HAP-1 (cell line): ENCODE measurements around the gene PDE6D.

Experiments
- DNase-seq, 2 experiments: peaks; one replicate each; pipeline ENCODE4 v3.0.0-alpha.2; 2016 to 2020; ENCODE audit warnings: low spot score in 2 of 2
- H3K27me3 ChIP-seq: fragments of 250-450 bp; sonication (Bioruptor Pico); 2 replicates; pipeline ENCODE4 v1.5.1; 2020; ENCODE audit warnings: low read depth, mild to moderate bottlenecking, moderate library complexity
- H3K36me3 ChIP-seq: fragments of 250-450 bp; sonication (Bioruptor Pico); replicated peaks from 2 replicates; pipeline ENCODE4 v1.5.1; 2020; ENCODE audit warnings: mild to moderate bottlenecking
- H3K4me1 ChIP-seq: fragments of 250-450 bp; sonication (Bioruptor Pico); 2 replicates; pipeline ENCODE4 v1.5.1; 2020; ENCODE audit warnings: mild to moderate bottlenecking
- H3K4me3 ChIP-seq: fragments of 250-450 bp; sonication (Bioruptor Pico); 2 replicates; pipeline ENCODE4 v1.5.1; 2020; ENCODE audit warnings: mild to moderate bottlenecking, moderate library complexity
- H3K9me3 ChIP-seq: fragments of 250-450 bp; sonication (Bioruptor Pico); 2 replicates; pipeline ENCODE4 v1.5.1; 2020; ENCODE audit warnings: mild to moderate bottlenecking, moderate library complexity
- in situ Hi-C: fragments of 300-500 bp; cut with MboI; formaldehyde crosslinking; loops from 3 replicates; pipeline ENCODE4 v1.14.3; 2020; ENCODE audit warnings: low sequenced_read_pairs, inconsistent platforms, mixed read lengths

PDE6D gene

DNA sequence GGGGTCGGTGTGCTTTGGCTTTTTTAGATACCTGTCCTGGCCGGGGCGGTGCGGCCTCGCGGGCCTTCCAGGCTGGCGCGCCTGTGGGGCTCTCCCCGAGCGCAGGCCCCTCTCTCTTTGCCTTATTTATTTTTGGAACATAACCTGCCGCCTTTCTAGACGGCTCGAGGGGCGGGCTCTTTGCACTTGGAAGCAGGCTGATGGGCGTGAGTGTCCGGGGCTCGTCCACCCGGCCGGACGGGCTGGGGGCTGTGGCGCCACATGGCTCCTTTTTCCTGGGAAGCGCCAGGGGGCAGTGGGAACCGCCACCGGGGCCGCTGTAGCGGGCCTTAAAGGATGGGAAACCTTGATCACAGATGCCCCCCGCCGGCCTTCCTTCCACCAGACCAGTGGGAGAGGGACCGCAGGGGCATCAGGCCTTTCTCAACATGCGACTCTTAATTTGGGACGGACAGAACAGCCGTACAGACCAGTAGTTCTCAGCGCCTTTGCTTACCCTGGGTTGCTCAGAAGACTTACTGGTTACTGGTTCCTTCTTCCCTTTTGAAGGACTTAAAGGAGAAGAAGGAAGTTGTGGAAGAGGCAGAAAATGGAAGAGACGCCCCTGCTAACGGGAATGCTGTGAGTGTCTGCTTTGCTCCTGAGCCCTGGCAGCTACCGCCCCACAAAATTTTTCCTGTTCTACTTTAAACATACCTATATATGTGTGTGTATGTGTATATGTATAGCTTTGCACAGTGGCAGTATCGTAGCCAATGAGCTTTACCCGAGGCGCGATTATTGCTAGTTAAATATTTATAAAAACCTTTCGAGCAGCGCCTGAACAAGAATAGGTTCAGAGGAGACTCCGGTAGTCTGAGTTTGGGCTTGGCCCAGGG lies 70.0 kb downstream of the PDE6D start:
- DNase-seq = peak; percentile 6 to 60
- H3K4me1 ChIP-seq = peaks cover 16% of the 10 kb centered on the region
- no peaks in the 10 kb centered on the region for H3K9me3 ChIP-seq
- H3K4me3 ChIP-seq = peak overlapping the region; percentile 99
- H3K36me3 ChIP-seq = peaks cover 60% of the 10 kb centered on the region
- no peaks in the 10 kb centered on the region for H3K27me3 ChIP-seq
- in situ Hi-C loops = no loop called here

DNA sequence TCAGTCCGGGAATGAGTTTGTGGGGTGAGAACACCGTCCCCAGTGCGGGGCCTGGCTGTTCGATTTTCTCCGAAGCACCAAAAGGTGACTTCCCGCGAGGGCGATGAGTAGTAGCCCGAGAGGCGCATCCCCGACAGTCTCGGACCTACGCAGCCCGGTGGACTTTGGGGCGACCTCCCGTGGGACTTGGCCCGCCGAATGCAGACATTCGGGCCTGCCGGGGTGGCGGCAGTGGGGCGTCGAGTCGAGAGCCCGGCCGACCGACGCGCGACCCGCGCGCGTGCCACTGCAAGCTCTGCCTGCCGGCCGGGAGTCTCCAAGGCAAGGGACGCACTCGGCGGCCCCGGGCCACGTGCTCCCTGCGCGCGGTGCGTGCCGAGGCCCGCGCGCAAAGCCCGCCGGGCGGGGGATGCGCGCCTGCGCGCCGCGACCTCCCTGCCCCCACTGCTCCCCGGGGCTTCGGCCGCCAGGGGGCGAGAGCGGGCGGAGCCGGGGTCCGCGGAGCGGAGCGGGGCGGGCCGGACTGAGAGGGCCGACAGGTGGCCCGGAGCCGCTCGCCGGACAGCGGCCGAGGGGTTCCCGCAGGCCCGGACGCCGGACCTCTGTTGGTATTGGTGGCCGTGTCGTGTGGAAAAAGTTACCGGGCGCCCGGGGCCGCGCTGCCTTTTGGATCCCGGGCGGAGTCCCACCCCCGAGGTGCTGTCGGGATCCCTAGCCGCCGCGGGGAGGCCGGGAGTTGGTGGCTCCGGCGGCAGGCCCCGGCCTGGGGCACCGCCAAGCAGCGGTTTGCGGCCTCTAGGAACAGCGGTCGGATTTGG lies 70.9 kb downstream of the PDE6D start:
- Histone ChIP-seq H3K36me3 (peaks cover 60% of the 10 kb centered on the region), H3K4me1 (peaks cover 20% of the 10 kb centered on the region), H3K4me3 (peak overlapping the region; percentile 99), H3K27me3 (no peaks in the 10 kb centered on the region), H3K9me3 (0 out of 2 replicates have a peak, but pooled peaks cover 3% of the 10 kb centered on the region)
- in situ Hi-C loops = loop anchor here (5.0 kb wide), 2 partner anchors 43 to 98 kb away; no protein-coding TSS in a partner anchor
- DNase-seq = peak; percentile 75 to 82

DNA sequence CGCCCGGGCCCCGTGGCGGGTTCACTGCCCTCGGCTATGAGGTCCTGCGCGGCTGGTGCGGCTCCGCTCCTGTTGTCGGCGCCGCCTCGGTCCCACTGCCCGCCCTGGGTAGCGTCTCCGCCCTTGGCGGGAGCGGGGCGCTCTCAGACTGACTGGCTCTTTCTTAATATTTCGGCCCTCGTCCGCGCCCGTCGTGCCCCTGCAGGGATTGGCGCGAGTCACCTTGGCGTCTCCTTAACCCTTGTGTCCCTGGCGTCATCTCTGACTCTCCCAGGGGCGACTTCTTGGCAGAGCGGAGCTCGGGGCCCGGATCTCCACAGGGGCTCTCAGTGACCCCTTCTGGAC lies 71.5 kb downstream of the PDE6D start:
- Histone ChIP-seq H3K36me3 (peaks cover 55% of the 10 kb centered on the region), H3K27me3 (no peaks in the 10 kb centered on the region), H3K9me3 (0 out of 2 replicates have a peak, but pooled peaks cover 3% of the 10 kb centered on the region), H3K4me3 (peak overlapping the region; percentile 99), H3K4me1 (peaks cover 17% of the 10 kb centered on the region)
- DNase-seq = peak; percentile 12 to 63
- in situ Hi-C loops = loop anchor here (5.0 kb wide), 2 partner anchors 42 to 97 kb away; no protein-coding TSS in a partner anchor

DNA sequence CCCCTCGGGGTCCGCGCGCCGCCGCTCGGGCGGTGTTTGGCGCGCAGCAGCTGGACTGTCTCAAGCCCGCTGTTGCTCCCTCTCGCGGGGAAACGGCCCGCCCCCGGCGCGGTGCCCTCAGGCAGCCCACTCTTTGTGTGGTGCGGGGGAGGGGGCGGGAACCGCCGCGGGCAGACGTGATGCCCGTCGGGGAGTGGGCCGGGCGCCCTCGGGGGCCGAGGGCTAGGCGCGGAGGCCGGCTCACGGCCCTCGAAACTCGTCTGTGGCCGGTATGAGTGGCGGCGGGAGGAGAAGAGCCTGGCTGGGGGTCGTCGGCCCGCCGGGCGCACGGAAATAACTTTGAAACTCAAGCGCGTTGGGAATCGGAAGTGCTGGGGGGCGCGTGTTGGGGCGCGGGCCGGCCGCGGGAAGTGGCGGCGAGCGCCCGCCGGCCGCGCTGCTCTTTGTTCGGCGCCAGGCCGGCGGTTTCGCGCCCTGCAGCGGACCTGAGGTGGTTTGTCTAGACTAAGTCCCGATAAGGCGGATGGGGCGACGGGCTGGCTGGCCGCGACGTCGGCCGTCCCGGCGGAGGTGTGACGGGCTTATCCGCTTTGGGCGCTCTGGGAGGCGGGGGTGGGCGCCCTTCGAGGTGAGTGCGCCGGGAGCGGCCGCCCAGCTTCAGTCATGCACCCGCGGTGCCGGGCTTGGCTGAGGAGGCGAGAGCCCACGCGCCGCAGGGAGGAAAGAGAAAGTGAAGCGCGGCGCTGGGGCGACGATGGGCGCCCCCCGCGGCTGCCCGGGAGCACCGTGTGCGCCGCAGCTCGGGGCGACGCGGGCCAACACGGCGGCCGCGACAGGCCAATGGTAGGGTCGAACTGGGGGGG lies 72.1 kb downstream of the PDE6D start:
- H3K4me1 ChIP-seq = peaks cover 17% of the 10 kb centered on the region
- no peaks in the 10 kb centered on the region for H3K27me3 ChIP-seq
- H3K4me3 ChIP-seq = peak overlapping the region; percentile 99
- H3K9me3 ChIP-seq = 0 out of 2 replicates have a peak, but pooled peaks cover 3% of the 10 kb centered on the region
- H3K36me3 ChIP-seq = peaks cover 51% of the 10 kb centered on the region
- DNase-seq = peak in 1 of 2 experiments; percentile 58
- in situ Hi-C loops = loop anchor here (5.0 kb wide), 2 partner anchors 42 to 97 kb away; no protein-coding TSS in a partner anchor

DNA sequence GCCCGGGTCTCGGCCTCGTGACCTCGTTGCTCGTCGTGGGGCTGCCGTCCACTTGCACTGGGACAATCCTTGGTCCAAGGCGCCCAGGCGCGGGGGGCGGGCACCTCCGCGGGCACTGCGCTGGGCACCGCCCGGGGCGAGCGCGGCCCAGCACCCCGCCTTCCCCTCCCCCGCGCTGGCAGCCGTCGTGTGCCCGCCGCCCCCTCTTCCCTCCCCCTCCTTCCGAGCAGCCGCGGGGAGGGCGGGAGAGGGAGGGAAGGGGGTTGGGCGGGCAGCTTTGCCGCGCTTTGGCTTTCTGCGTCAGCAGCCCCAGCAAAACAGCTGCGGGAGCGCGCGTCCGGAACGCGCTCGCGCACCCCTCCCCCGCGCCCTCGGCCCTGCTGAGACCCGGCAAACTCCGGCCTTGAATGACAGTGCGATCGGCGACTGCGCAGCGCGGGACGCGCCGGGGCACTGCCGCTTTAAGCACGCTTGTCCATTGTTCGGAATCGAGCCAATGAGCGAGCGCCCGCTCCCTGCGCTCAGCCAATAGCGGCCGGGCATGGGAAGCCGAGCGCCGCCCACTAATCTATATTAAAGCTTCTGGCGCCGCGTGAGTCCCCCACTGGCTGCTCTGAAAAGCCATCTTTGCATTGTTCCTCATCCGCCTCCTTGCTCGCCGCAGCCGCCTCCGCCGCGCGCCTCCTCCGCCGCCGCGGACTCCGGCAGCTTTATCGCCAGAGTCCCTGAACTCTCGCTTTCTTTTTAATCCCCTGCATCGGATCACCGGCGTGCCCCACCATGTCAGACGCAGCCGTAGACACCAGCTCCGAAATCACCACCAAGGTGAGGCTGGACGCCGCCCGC lies 72.9 kb downstream of the PDE6D start, which contains the start of gene PTMA:
TSS of gene PTMA (plus strand) at position 599 of the 846 bp plus-strand sequence. CDS start at position 781, 182 bp downstream.
- Histone ChIP-seq H3K9me3 (0 out of 2 replicates have a peak, but pooled peaks cover 3% of the 10 kb centered on the region), H3K4me3 (peak within 1 kb of the TSS; percentile 99), H3K36me3 (peaks cover 42% of the 10 kb centered on the region), H3K27me3 (no peaks in the 10 kb centered on the region), H3K4me1 (peaks cover 13% of the 10 kb centered on the region)
- in situ Hi-C loops = loop anchor here (5.0 kb wide), 2 partner anchors 41 to 96 kb away; no protein-coding TSS in a partner anchor
- peak; percentile 95 to 99 for DNase-seq

DNA sequence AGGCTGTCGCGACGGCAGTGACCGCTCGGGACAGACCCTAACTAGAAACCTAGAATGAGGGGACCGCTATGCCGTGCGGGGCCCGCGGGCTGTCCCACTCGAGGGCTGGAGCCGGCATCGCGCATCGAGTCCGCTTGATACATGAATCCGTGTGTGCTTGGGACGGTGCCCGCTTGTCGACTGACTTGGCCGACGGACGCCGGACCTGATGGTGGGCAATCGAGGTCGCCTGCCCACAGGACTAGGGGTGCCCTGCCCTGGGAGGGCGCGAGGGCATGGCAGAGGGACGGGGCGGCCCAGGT lies 73.5 kb downstream of the PDE6D start:
- DNase-seq = peak in 1 of 2 experiments; percentile 62
- Histone ChIP-seq H3K4me1 (peaks cover 13% of the 10 kb centered on the region), H3K27me3 (no peaks in the 10 kb centered on the region), H3K9me3 (0 out of 2 replicates have a peak, but pooled peaks cover 3% of the 10 kb centered on the region), H3K4me3 (peak overlapping the region; percentile 99), H3K36me3 (peaks cover 41% of the 10 kb centered on the region)
- in situ Hi-C loops = loop anchor here (5.0 kb wide), 2 partner anchors 40 to 95 kb away; no protein-coding TSS in a partner anchor

DNA sequence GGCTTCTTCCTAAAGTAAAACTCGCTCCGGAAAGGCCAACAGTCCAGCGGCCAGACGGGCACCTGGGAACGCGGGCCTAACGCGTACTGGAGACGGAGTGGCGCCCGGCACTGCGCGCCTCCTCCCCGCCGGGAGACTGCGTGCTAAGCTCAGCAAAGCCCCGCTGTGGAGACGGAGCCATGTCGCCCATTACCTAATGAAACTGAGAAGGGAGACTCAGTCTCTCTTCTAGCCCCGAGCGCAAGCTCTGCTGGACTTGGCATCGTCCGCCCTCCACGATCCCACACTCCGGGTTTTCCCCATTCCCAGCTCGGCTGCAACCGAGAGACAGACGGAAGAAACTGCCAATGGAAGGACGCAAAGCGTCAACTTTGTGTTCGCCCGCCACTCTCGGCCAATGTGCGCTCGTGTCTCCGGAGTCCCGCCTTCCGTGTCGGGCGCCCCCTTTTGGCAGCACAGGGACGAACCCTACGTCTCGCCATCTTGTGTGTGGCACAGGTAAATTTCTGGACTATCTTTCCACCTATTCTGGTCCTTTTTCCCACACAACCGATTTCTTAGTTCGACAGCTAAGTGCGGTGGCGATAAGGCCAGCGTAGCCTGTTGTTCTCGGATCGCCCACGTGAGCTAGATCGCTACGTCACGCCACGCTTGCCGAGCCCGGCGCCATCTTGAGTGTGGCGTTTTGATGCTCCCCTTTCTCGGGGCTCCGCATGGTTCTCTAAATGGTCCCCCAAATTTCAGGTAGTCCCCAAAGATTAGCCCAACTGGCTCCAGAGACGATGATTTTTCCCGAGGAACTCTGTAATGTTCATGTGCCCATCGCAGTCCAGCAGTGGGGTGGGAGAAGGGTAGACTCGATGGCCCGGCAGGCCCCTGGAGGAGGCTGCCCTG lies 74.1 kb downstream of the PDE6D start:
- Histone ChIP-seq H3K4me1 (peaks cover 13% of the 10 kb centered on the region), H3K27me3 (no peaks in the 10 kb centered on the region), H3K36me3 (peaks cover 35% of the 10 kb centered on the region), H3K9me3 (0 out of 2 replicates have a peak, but pooled peaks cover 3% of the 10 kb centered on the region), H3K4me3 (peak overlapping the region; percentile 99)
- DNase-seq = peak; percentile 93 to 98
- in situ Hi-C loops = loop anchor here (5.0 kb wide), 2 partner anchors 40 to 95 kb away; no protein-coding TSS in a partner anchor

DNA sequence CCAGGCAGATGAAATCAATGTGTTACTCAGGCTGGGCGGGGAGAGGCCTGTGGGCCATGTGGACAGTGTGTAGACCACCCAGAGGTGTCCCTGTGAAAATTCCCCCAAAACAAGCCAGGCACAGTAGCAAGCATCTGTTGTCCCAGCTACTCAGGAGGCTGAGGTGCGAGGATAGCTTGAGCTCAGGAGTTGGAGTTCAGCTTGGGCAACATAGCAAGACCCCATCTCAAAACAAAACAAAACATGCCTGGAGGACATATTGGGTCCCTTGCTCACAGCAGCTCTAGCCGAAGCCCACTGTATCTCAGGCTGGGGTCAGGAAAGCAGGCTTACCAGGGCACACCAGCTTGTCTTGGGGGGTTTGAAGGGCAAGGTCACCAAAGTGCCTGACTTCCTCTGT lies 77.1 kb downstream of the PDE6D start:
- no peak for DNase-seq
- peaks cover 13% of the 10 kb centered on the region for H3K4me1 ChIP-seq
- in situ Hi-C loops = no loop called here

GRCh38 chr2:231701456-231702373 lies 79.4 kb downstream of the PDE6D start:
- no peak overlapping the region for H3K4me3 ChIP-seq
- DNase-seq = no peak

More for the DNA sequence above, 77.1 kb downstream of the PDE6D start:
- H3K4me3 ChIP-seq = no peak overlapping the region
- 0 out of 2 replicates have a peak, but pooled peaks cover 3% of the 10 kb centered on the region for H3K9me3 ChIP-seq
- H3K27me3 ChIP-seq = no peaks in the 10 kb centered on the region
- peaks cover 7% of the 10 kb centered on the region for H3K36me3 ChIP-seq

DNA sequence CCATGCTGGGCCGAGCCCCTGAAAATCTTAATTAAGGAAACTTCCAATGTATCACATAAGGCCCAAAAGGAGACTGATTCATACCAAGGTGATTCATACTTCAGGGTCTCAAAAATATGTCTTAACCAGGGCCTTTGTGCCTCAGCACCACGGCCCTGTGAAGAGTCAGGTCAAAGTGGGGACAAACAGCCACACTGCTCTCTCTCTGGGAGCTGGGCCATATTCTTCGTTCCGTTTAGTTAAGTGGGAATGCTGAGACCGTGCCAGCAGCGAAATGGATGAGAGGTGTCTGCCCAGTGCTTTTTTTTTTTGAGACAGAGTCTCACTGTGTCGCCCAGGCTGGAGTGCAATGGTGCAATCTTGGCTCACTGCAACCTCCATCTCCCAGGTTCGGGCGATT lies 82.1 kb downstream of the PDE6D start:
- Histone ChIP-seq H3K36me3 (no peaks in the 10 kb centered on the region), H3K9me3 (no peaks in the 10 kb centered on the region), H3K4me1 (no peaks in the 10 kb centered on the region), H3K27me3 (no peaks in the 10 kb centered on the region), H3K4me3 (no peak overlapping the region)
- in situ Hi-C loops = no loop called here
- DNase-seq = no peak

More at GRCh38 chr2:231701456-231702373, 79.4 kb downstream of the PDE6D start:
- H3K27me3 ChIP-seq = no peaks in the 10 kb centered on the region
- H3K4me1 ChIP-seq = peaks cover 6% of the 10 kb centered on the region
- H3K9me3 ChIP-seq = 0 out of 2 replicates have a peak, but pooled peaks cover 3% of the 10 kb centered on the region
- no peaks in the 10 kb centered on the region for H3K36me3 ChIP-seq
- in situ Hi-C loops = no loop called here

DNA sequence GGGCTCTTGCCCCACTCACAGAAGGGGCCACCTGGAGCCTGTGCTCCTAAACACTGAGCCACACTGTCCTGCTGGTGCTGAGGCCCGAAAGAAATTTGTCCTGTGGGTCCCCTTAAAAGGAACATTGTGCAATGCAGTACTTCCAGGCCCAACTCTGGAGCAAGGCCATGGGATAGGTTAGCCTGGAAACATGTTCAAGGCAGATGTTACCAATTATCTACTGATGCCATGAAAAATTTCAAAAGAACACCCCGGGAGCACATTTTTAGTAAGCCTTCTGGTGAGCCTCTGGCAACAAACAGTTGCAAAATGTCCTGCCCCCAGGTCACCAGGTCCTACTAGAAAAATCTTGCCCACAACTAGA lies 85.1 kb downstream of the PDE6D start:
- no peaks in the 10 kb centered on the region for H3K27me3 ChIP-seq
- no peaks in the 10 kb centered on the region for H3K36me3 ChIP-seq
- no peaks in the 10 kb centered on the region for H3K4me1 ChIP-seq
- in situ Hi-C loops = no loop called here
- H3K9me3 ChIP-seq = no peaks in the 10 kb centered on the region
- no peak overlapping the region for H3K4me3 ChIP-seq
- no peak for DNase-seq
